ENCODE results near the gene PIM2. TPM values are rescaled to one million over a fixed set of nuclear protein-coding genes. Genes with fewer than 3 reads are reported as not detected.

PIM2 gene
- total and polyA plus RNA-seq, 9 of the 15 experiments (the other 6 are each of a cell fraction or from before 2014, with no cell fraction given), result 67.6 to 191 (median 108) TPM

DNA sequence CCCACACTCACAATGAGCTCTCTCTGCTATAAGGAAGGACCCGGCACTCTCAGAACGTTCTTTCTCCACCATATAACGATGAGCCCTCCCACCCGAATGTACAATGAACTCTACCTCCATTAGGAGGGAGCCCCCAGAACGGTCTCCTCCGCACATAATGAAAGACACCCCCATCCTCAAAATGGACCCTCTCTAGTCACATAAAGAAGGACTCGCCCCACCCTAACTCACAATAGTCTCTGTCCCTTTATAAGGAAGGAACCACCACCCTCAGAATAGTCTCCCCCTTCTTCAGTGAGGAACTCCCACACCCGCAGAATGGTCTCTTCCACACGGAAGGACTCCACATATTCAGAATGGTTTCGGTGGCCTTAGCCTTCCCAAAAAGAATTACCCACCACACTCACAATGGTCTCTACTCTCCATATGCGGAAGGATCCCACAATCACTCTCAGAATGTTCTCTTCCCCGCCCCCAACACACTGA is 7.9 kb downstream of the PIM2 start (continued):
- TF ChIP-seq, protein P1, sequence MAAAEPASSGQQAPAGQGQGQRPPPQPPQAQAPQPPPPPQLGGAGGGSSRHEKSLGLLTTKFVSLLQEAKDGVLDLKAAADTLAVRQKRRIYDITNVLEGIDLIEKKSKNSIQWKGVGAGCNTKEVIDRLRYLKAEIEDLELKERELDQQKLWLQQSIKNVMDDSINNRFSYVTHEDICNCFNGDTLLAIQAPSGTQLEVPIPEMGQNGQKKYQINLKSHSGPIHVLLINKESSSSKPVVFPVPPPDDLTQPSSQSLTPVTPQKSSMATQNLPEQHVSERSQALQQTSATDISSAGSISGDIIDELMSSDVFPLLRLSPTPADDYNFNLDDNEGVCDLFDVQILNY (CRISPR knock-in tag; IDR thresholded peaks at IDR 0.05), result no peak
- no peak for TF ChIP-seq SRSF7 (optimal IDR thresholded peaks at IDR 0.05; ENCODE audit: low read depth, low read length)

DNA sequence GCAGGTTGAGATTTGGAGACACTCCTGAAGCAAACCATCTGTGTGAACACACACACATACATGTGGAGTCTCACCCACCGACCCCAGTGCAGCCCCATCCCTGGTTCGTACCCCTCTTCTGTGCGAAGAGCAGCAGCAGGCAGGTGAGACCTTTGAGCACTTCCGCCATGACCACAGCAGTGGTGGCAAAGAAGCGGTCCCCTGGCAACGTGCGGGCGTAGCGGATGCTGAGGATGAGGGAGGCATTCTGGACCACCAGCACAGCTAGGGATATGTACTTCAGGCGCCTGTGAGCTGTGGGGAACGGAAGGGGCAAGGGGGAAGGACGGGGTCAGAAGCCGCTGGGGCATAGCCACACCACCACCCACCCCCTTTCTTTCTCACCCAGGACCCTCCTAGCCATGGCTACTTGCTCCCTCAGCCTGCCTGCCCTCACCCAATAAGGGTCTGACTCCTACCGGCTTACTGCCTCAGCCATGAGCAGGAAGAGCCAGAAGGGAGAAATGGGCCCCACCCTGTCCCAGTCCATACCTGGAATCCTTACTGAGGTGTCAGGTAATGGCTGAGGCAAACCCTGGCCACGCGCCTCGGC is 9.0 kb downstream of the PIM2 start:
- ATAC-seq (no peak), DNase-seq (ENCODE audit: extremely low read depth in 1 of 4, low spot score in 3 of 4) (no peak), FAIRE-seq (no peak)
- no peak overlapping the region for H3K27ac ChIP-seq (ENCODE audit: extremely low read depth, low read depth, low read length)
- peak overlapping the region; percentile 65 to 85; a peak in 3 of 4 replicates for H3K9ac ChIP-seq (ENCODE audit: insufficient read depth in 1 of 2, low read depth in 2 of 2, low read length in 2 of 2)
- H3K79me2 ChIP-seq (ENCODE audit: control insufficient read depth, insufficient read depth, low read length), result peaks cover 33% of the 10 kb centered on the region
- peaks cover 16% of the 10 kb centered on the region for H4K20me1 ChIP-seq (replicated peaks; ENCODE audit: control insufficient read depth, insufficient read depth, low read length)
- peaks cover 64% of the 10 kb centered on the region; the same call in 2 of the 3 replicates for H3K36me3 ChIP-seq (ENCODE audit: control insufficient read depth, insufficient read depth, low read length)
- H3K4me2 ChIP-seq (ENCODE audit: insufficient read depth, low read length), result peak overlapping the region; percentile 100; the same call in 1 of the 2 replicates
- no peaks in the 10 kb centered on the region for H3K9me3 ChIP-seq (replicated peaks; ENCODE audit: control insufficient read depth, insufficient read depth, low read depth, low read length)
- no peaks in the 10 kb centered on the region for H3K27me3 ChIP-seq (ENCODE audit: control insufficient read depth in 2 of 2, insufficient read depth in 2 of 2, low read length in 2 of 2)
- H2AFZ ChIP-seq (ENCODE audit: low read depth, low read length), result no peak overlapping the region
- intact Hi-C loops (cut with micrococcal nuclease), result loop anchor here (5.0 to 10.0 kb wide), 2 partner anchors 147 to 275 kb away; partner anchors contain the start of gene GLOD5
- no peaks in the 10 kb centered on the region for H3K9me1 ChIP-seq (ENCODE audit: control insufficient read depth, insufficient read depth, low read length)
- ChIA-PET POLR2A (interaction anchor here (0.9 to 3.1 kb wide), 2 partner anchors 12 kb away, joined by 3 to 13 read pairs; partner anchors contain the start of genes PQBP1 and TIMM17B), CTCF (ENCODE audit: low intra/inter-chr PET ratio) (no interaction called here)
- peak overlapping the region; percentile 92; the same call in 1 of the 2 replicates for H3K4me3 ChIP-seq
- H3K4me1 ChIP-seq (replicated peaks in 1 of 2; ENCODE audit: control insufficient read depth in 2 of 2, insufficient read depth in 2 of 2, low read length in 2 of 2), result peaks cover 31% of the 10 kb centered on the region in 2 experiments
- in situ Hi-C loops (cut with MboI), result no loop called here
- 77% methylated on average over 6 of the region's 17 CpGs for WGBS (ENCODE audit: insufficient coverage, low coverage, missing lambda C conversion rate)
- no TSS peak for BruUV-seq (replicated peaks)
- TF ChIP-seq ARNT (IDR thresholded peaks at IDR 0.05) (no peak), GATAD2B (IDR thresholded peaks at IDR 0.05; ENCODE audit: borderline replicate concordance) (no peak), RBFOX2 (IDR thresholded peaks at IDR 0.05; ENCODE audit: low read depth, low read length) (peak; percentile 42; the same call in 1 of the 2 replicates), U2AF2 (optimal IDR thresholded peaks at IDR 0.05; ENCODE audit: low read depth, low read length) (no peak), BHLHE40 (IDR thresholded peaks at IDR 0.05; ENCODE audit: low read length) (no peak), ELF2 (CRISPR knock-in tag; IDR thresholded peaks at IDR 0.05) (no peak), POLR2G (IDR thresholded peaks at IDR 0.05; ENCODE audit: low read depth, low read length) (peak; percentile 58), HNRNPLL (IDR thresholded peaks at IDR 0.05; ENCODE audit: low read depth, low read length, poor library complexity, severe bottlenecking) (no peak)
- TF ChIP-seq, protein P2, sequence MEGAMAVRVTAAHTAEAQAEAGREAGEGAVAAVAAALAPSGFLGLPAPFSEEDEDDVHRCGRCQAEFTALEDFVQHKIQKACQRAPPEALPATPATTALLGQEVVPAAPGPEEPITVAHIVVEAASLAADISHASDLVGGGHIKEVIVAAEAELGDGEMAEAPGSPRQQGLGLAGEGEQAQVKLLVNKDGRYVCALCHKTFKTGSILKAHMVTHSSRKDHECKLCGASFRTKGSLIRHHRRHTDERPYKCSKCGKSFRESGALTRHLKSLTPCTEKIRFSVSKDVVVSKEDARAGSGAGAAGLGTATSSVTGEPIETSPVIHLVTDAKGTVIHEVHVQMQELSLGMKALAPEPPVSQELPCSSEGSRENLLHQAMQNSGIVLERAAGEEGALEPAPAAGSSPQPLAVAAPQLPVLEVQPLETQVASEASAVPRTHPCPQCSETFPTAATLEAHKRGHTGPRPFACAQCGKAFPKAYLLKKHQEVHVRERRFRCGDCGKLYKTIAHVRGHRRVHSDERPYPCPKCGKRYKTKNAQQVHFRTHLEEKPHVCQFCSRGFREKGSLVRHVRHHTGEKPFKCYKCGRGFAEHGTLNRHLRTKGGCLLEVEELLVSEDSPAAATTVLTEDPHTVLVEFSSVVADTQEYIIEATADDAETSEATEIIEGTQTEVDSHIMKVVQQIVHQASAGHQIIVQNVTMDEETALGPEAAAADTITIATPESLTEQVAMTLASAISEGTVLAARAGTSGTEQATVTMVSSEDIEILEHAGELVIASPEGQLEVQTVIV (CRISPR knock-in tag; IDR thresholded peaks at IDR 0.05; ENCODE audit: borderline replicate concordance), result no peak
- TF ChIP-seq, protein P3, sequence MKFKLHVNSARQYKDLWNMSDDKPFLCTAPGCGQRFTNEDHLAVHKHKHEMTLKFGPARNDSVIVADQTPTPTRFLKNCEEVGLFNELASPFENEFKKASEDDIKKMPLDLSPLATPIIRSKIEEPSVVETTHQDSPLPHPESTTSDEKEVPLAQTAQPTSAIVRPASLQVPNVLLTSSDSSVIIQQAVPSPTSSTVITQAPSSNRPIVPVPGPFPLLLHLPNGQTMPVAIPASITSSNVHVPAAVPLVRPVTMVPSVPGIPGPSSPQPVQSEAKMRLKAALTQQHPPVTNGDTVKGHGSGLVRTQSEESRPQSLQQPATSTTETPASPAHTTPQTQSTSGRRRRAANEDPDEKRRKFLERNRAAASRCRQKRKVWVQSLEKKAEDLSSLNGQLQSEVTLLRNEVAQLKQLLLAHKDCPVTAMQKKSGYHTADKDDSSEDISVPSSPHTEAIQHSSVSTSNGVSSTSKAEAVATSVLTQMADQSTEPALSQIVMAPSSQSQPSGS (CRISPR knock-in tag; IDR thresholded peaks at IDR 0.05), result no peak
- TF ChIP-seq, protein P4, sequence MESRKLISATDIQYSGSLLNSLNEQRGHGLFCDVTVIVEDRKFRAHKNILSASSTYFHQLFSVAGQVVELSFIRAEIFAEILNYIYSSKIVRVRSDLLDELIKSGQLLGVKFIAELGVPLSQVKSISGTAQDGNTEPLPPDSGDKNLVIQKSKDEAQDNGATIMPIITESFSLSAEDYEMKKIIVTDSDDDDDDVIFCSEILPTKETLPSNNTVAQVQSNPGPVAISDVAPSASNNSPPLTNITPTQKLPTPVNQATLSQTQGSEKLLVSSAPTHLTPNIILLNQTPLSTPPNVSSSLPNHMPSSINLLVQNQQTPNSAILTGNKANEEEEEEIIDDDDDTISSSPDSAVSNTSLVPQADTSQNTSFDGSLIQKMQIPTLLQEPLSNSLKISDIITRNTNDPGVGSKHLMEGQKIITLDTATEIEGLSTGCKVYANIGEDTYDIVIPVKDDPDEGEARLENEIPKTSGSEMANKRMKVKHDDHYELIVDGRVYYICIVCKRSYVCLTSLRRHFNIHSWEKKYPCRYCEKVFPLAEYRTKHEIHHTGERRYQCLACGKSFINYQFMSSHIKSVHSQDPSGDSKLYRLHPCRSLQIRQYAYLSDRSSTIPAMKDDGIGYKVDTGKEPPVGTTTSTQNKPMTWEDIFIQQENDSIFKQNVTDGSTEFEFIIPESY (CRISPR knock-in tag; IDR thresholded peaks at IDR 0.05), result 0 out of 2 replicates have a peak, but pooled peaks have one; percentile 17

All from K562 (cell line).